Measurements from ENCODE around the gene PET100.

- TF ChIP-seq CTCF (IDR thresholded peaks at IDR 0.05) (no peak), POLR2A (IDR thresholded peaks at IDR 0.05) (no peak)
Measured at GRCh38 chr19:7603919-7604318, 25.7 kb upstream of the PET100 start.

Data from body of pancreas (tissue), 4 donors.